ENCODE data around the gene AGPAT3.
"Not testable (repeated sequence)": the region's sequence is repeated elsewhere in the genome, so short reads cannot be mapped to it uniquely, and the experiment has no call there.

DNA sequence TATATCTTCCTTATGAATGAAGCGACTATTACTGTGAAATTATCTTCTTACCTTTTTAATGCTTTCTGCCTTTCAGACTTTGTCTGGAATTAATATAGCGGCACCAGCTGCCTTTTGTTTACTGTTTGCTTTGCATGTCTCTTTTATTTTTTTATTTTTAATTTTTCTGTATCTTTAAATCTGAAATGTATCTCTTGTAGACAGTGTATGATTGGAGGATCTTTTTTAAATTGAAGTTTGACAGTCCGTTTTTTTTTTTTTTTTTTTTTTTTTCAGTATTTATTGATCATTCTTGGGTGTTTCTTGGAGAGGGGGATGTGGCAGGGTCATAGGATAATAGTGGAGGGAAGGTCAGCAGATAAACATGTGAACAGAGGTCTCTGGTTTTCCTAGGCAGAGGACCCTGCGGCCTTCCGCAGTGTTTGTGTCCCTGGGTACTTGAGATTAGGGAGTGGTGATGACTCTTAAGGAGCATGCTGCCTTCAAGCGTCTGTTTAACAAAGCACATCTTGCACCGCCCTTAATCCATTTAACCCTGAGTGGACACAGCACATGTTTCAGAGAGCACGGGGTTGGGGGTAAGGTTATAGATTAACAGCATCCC, 31.8 kb downstream of the AGPAT3 start:
- TF ChIP-seq, protein P1, sequence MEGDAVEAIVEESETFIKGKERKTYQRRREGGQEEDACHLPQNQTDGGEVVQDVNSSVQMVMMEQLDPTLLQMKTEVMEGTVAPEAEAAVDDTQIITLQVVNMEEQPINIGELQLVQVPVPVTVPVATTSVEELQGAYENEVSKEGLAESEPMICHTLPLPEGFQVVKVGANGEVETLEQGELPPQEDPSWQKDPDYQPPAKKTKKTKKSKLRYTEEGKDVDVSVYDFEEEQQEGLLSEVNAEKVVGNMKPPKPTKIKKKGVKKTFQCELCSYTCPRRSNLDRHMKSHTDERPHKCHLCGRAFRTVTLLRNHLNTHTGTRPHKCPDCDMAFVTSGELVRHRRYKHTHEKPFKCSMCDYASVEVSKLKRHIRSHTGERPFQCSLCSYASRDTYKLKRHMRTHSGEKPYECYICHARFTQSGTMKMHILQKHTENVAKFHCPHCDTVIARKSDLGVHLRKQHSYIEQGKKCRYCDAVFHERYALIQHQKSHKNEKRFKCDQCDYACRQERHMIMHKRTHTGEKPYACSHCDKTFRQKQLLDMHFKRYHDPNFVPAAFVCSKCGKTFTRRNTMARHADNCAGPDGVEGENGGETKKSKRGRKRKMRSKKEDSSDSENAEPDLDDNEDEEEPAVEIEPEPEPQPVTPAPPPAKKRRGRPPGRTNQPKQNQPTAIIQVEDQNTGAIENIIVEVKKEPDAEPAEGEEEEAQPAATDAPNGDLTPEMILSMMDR (IDR thresholded peaks at IDR 0.05): not testable (repeated sequence)
- not testable (repeated sequence) for TF ChIP-seq POLR2A (IDR thresholded peaks at IDR 0.05)

All from testis (tissue), 2 donors.